ENCODE measurements around the gene PSMD2.

Gene PSMD2

DNA sequence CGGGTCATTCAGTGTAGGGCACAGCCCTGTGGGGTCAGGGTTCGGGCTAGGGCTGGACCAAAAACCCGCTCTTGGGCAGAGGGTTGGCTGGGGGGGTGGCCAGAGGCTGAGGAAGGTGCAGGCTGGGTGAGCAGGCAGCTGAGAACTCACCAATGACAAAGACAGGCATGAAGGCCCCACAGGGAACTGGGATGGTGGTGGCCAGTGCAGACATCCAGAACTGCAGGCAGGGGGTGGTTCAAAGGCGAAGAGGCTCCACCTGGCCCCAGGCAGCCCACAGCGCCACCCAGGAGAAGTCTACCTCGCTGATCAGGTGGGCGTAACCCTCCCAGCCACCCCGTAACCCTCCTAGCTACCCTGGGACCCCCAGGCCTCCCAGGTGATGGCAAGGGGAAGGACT is 55.7 kb downstream of the PSMD2 start:
- Histone ChIP-seq H3K27me3 (ENCODE audit: control insufficient read depth, low read length) (no peaks in the 10 kb centered on the region), H3K4me3 (ENCODE audit: low read length) (no peak overlapping the region), H3K9me3 (ENCODE audit: control insufficient read depth, insufficient read depth, low read length) (no peaks in the 10 kb centered on the region), H4K20me1 (ENCODE audit: control insufficient read depth, insufficient read depth, low read depth, low read length) (no peaks in the 10 kb centered on the region), H3K4me2 (ENCODE audit: low read length) (no peak overlapping the region), H3K9me2 (replicated peaks; ENCODE audit: control insufficient read depth, low read length) (no peaks in the 10 kb centered on the region), H3K79me2 (ENCODE audit: control insufficient read depth, low read length) (no peaks in the 10 kb centered on the region), H3K27ac (ENCODE audit: low read depth, low read length) (no peak overlapping the region), H3K4me1 (ENCODE audit: control insufficient read depth, low read length) (peaks cover 3% of the 10 kb centered on the region; the same call in 1 of the 2 replicates), H3F3A (ENCODE audit: control insufficient read depth, insufficient read depth) (no peaks in the 10 kb centered on the region), H3K36me3 (ENCODE audit: control insufficient read depth, low read length) (no peaks in the 10 kb centered on the region)
- TF ChIP-seq EZH2phosphoT487 (IDR thresholded peaks at IDR 0.05; ENCODE audit: borderline replicate concordance, low read length) (no peak), CTCF (IDR thresholded peaks at IDR 0.05; ENCODE audit: low read depth, low read length, poor library complexity, severe bottlenecking) (no peak)

DNA sequence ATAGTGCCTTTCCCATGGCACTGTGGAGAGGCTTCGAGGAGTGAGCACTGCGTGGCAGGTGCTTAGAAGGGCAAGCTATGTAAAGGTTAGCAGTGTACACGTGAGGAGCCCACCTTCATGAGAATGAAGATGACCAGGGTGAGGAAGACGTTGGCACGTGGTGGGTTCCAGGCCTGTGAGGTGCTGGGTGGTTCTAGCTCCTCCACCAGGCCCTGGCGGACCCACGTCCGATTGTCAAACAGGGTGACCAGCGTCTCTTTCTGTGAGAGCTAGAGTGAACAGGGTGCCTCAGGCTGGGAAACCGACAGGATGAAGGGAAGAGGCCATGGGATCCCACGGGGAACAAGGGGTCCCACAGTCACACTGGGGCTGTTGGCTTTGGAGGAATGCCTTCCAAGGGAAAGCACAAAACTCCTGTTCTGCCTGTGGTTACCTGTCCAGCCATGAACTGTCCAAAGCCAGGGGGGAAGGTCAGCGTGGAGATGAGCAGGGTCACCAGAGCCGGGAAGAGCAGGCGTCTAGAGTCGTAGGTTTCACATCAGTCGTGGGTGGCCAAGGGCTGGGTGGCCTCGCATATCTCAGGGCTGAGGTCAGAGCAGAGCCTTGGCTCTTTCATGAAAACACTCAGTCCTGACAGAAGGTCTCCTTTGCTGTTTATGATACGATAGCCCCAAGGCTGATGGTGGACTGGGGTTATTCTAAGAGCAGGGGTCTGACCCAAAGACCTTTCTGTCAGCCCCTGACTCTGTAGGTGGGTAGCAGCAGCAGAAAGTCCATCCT is 56.4 kb downstream of the PSMD2 start:
- no peaks in the 10 kb centered on the region for H3K27me3 ChIP-seq (ENCODE audit: control insufficient read depth, low read length)
- peaks cover 4% of the 10 kb centered on the region for H3K4me1 ChIP-seq (ENCODE audit: control insufficient read depth, low read length)
- H4K20me1 ChIP-seq (ENCODE audit: control insufficient read depth, insufficient read depth, low read depth, low read length): no peaks in the 10 kb centered on the region
- no peaks in the 10 kb centered on the region for H3K9me3 ChIP-seq (ENCODE audit: control insufficient read depth, insufficient read depth, low read length)
- H3K4me3 ChIP-seq (ENCODE audit: low read length): no peak overlapping the region
- H3K27ac ChIP-seq (ENCODE audit: low read depth, low read length): no peak overlapping the region
- no peak for TF ChIP-seq EZH2phosphoT487 (IDR thresholded peaks at IDR 0.05; ENCODE audit: borderline replicate concordance, low read length)
- no peak for TF ChIP-seq CTCF (IDR thresholded peaks at IDR 0.05; ENCODE audit: low read depth, low read length, poor library complexity, severe bottlenecking)
- no peak overlapping the region for H3K4me2 ChIP-seq (ENCODE audit: low read length)
- H3K79me2 ChIP-seq (ENCODE audit: control insufficient read depth, low read length): no peaks in the 10 kb centered on the region
- H3F3A ChIP-seq (ENCODE audit: control insufficient read depth, insufficient read depth): no peaks in the 10 kb centered on the region
- H3K36me3 ChIP-seq (ENCODE audit: control insufficient read depth, low read length): no peaks in the 10 kb centered on the region
- no peaks in the 10 kb centered on the region for H3K9me2 ChIP-seq (replicated peaks; ENCODE audit: control insufficient read depth, low read length)

- H3K4me2 ChIP-seq (ENCODE audit: low read length): no peak overlapping the region
Measured at GRCh38 chr3:184357248-184358123, 58.4 kb downstream of the PSMD2 start.

More at GRCh38 chr3:184357248-184358123, 58.4 kb downstream of the PSMD2 start:
- Histone ChIP-seq H4K20me1 (ENCODE audit: control insufficient read depth, insufficient read depth, low read depth, low read length) (no peaks in the 10 kb centered on the region), H3K4me1 (ENCODE audit: control insufficient read depth, low read length) (peaks cover 13% of the 10 kb centered on the region), H3K9me3 (ENCODE audit: control insufficient read depth, insufficient read depth, low read length) (no peaks in the 10 kb centered on the region), H3K27me3 (ENCODE audit: control insufficient read depth, low read length) (no peaks in the 10 kb centered on the region), H3K79me2 (ENCODE audit: control insufficient read depth, low read length) (peaks cover 8% of the 10 kb centered on the region), H3K36me3 (ENCODE audit: control insufficient read depth, low read length) (peaks cover 6% of the 10 kb centered on the region; the same call in 1 of the 2 replicates), H3F3A (ENCODE audit: control insufficient read depth, insufficient read depth) (no peaks in the 10 kb centered on the region), H3K27ac (ENCODE audit: low read depth, low read length) (no peak overlapping the region), H3K9me2 (replicated peaks; ENCODE audit: control insufficient read depth, low read length) (no peaks in the 10 kb centered on the region), H3K4me3 (ENCODE audit: low read length) (no peak overlapping the region)
- no peak for TF ChIP-seq CTCF (IDR thresholded peaks at IDR 0.05; ENCODE audit: low read depth, low read length, poor library complexity, severe bottlenecking)
- TF ChIP-seq EZH2phosphoT487 (IDR thresholded peaks at IDR 0.05; ENCODE audit: borderline replicate concordance, low read length): no peak
